Measurements from ENCODE around the gene FNBP1. TPM values are rescaled to one million over a fixed set of nuclear protein-coding genes. Genes with fewer than 3 reads are reported as not detected.
A peak's percentile ranks its signal among the peaks of the same experiment; 100 is the strongest.
"Not testable (repeated sequence)": the region's sequence is repeated elsewhere in the genome, so short reads cannot be mapped to it uniquely, and the experiment has no call there.

FNBP1 gene
- total RNA-seq, 1 donor from 2014 or later: 12.1 TPM

DNA sequence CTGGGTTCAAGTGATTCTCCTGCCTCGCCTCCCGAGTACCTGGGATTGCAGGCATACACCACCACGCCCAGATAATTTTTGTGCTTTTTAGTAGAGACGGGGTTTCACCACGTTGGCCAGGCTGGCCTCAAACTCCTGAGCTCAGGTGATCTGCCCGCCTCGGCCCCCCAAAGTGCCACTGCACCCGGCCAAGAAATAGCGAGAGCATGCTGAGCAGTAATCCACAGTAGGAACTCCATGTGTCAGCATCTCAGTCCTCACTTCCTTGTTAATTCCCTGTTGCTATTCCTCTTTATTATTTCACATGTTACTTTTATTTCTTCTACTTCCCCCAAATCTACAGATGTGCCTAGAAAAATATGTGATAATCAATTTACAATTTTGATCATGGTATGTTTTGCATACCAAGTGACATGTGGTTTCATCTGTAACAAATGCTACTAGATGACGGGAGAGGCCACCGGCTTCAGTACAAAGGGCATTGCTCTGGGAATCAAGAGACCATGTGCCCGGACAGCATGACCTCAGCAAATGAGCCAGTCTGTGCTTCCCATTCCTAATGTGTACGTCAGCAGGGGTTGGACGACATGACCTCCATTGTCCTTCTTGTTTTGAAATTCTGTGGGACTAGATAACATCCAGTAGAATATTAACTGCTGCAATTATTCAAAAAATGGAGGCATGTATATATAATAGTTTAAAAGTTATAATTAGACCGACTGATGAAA lies 61.6 kb downstream of the FNBP1 start:
- no peak for DNase-seq (ENCODE audit: low read depth)
- no peaks in the 10 kb centered on the region for H3K36me3 ChIP-seq (ENCODE audit: control insufficient read depth, insufficient read depth, low read length)
- no peak overlapping the region for H3K4me3 ChIP-seq (ENCODE audit: low read depth, low read length)
- TF ChIP-seq, protein P1, sequence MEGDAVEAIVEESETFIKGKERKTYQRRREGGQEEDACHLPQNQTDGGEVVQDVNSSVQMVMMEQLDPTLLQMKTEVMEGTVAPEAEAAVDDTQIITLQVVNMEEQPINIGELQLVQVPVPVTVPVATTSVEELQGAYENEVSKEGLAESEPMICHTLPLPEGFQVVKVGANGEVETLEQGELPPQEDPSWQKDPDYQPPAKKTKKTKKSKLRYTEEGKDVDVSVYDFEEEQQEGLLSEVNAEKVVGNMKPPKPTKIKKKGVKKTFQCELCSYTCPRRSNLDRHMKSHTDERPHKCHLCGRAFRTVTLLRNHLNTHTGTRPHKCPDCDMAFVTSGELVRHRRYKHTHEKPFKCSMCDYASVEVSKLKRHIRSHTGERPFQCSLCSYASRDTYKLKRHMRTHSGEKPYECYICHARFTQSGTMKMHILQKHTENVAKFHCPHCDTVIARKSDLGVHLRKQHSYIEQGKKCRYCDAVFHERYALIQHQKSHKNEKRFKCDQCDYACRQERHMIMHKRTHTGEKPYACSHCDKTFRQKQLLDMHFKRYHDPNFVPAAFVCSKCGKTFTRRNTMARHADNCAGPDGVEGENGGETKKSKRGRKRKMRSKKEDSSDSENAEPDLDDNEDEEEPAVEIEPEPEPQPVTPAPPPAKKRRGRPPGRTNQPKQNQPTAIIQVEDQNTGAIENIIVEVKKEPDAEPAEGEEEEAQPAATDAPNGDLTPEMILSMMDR (IDR thresholded peaks at IDR 0.05; ENCODE audit: insufficient read depth, low read length, poor library complexity, severe bottlenecking): no peak
- no peaks in the 10 kb centered on the region for H3K27me3 ChIP-seq (ENCODE audit: control insufficient read depth, insufficient read depth, low read length)

DNA sequence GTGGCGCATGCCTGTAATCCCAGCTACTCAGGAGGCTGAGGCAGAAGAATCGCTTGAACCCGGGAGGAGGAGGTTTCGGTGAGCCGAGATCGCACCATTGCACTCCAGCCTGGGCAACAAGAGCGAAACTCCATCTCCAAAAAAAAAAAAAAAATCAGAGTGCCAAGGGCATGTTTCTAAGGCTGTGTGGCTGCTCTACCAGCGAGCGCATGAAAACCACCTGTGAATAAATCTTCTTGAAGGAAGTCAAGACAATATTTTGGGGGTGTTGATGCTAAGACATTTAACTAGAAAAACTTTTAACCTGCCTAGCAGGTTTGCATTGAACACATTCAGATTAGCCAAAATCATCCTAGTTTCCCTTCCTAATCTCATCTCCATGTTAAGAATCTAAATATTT lies 62.8 kb downstream of the FNBP1 start:
- H3K4me3 ChIP-seq (ENCODE audit: low read depth, low read length); H3K36me3 ChIP-seq (ENCODE audit: control insufficient read depth, insufficient read depth, low read length); H3K27me3 ChIP-seq (ENCODE audit: control insufficient read depth, insufficient read depth, low read length); DNase-seq (ENCODE audit: low read depth): not testable (repeated sequence)

DNA sequence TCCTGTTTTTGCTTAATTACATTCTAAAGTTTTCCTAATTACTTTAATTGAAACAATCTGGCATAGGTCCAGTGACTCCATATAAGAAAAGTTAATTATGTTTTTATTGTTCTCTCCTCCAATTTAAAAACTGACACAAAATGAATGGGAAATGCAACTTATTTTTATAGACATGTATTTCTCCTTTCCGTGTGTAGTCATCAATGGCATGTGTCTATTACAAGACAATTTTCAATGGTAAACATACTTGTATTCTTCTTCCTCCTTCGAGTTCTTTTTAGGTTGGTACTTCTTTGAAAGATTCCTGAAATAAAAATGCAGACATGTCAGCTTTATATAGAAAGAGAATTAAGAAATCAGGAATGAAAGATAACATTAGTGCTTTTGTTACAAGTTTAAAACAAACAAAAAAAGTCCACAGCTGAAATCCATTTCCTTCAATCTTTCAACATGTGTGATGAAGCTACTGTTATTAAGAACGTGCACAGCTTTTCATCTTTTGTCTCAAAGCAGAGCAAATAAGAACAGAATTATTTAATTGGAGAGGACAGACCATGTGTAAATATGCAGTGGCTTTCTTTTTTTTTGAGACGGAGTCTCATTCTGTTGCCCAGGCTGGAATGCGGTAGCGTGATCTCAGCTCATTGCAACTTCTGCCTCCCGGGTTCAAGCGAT lies 63.8 kb downstream of the FNBP1 start:
- TF ChIP-seq, protein P1 (IDR thresholded peaks at IDR 0.05; ENCODE audit: insufficient read depth, low read length, poor library complexity, severe bottlenecking): no peak
- no peak overlapping the region for H3K4me3 ChIP-seq (ENCODE audit: low read depth, low read length)
- no peak for DNase-seq (ENCODE audit: low read depth)
- H3K36me3 ChIP-seq (ENCODE audit: control insufficient read depth, insufficient read depth, low read length): no peaks in the 10 kb centered on the region
- no peaks in the 10 kb centered on the region for H3K27me3 ChIP-seq (ENCODE audit: control insufficient read depth, insufficient read depth, low read length)

DNA sequence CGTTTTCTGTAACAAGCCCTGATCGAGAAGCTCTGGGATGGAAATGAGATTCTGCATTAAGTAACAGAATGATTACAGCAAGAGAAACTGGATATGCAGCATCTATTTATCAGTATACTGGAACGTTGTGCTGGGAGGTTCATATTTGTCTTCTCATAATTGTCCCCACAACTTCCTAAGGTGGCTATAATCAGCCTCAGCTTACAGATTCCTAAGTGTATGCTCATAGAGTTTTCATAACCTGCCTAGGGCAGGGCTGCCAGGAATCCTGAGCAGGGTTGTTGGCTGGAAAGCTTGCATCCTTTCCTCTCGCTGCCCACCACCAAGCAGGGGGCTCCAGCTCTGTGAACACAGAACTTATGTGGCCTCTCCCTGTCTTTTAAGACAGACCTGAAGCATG lies 70.2 kb downstream of the FNBP1 start:
- no peak for DNase-seq (ENCODE audit: low read depth)
- no peak overlapping the region for H3K4me3 ChIP-seq (ENCODE audit: low read depth, low read length)
- H3K36me3 ChIP-seq (ENCODE audit: control insufficient read depth, insufficient read depth, low read length): no peaks in the 10 kb centered on the region
- TF ChIP-seq, protein P1 (IDR thresholded peaks at IDR 0.05; ENCODE audit: insufficient read depth, low read length, poor library complexity, severe bottlenecking): no peak
- H3K27me3 ChIP-seq (ENCODE audit: control insufficient read depth, insufficient read depth, low read length): no peaks in the 10 kb centered on the region

DNA sequence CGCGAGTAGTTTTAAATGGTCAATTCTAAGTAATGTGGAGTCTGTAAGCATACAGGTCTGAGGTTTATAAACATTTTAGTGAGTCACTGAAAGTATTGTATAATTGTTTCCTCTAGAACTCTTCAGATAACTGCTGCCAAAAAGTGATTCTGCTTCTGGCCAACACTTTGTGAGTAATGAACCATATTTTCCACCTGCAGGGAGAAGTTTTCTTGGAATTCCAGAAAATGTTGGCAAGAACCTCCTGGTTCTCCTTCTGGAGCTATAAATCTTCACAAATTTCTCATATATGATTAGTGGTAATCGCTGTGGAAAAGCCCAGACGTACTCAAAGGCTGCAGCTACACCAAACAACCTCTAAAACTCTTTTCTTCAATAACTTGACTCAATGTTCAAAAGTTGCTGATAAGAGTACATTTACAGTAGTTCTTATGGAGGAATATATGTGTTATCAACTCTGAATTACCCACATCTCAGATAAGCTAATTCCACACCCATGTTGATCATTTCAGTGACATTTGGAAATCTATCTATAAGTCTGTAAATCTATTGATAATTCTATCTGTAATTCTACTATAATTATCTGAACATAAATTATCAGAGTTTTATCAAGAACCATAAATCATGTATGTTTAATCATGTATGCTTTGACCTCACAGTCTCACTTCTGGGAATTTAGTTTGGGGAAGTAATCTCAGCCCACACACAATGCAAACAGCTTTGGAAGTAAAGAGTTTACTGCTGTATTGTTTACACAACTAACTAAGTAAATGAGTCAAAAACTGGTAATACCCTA lies 74.1 kb downstream of the FNBP1 start:
- DNase-seq (ENCODE audit: low read depth): peak; percentile 35
- Histone ChIP-seq H3K27me3 (ENCODE audit: control insufficient read depth, insufficient read depth, low read length) (no peaks in the 10 kb centered on the region), H3K4me3 (ENCODE audit: low read depth, low read length) (no peak overlapping the region), H3K36me3 (ENCODE audit: control insufficient read depth, insufficient read depth, low read length) (no peaks in the 10 kb centered on the region)
- TF ChIP-seq, protein P1 (IDR thresholded peaks at IDR 0.05; ENCODE audit: insufficient read depth, low read length, poor library complexity, severe bottlenecking): no peak
